ENCODE data around the gene CACNA1S. TPM values are rescaled to one million over a fixed set of nuclear protein-coding genes. Genes with fewer than 3 reads are reported as not detected.

Gene CACNA1S
- total and polyA plus RNA-seq, 8 donors: under 0.01 TPM; not detected in 7

DNA sequence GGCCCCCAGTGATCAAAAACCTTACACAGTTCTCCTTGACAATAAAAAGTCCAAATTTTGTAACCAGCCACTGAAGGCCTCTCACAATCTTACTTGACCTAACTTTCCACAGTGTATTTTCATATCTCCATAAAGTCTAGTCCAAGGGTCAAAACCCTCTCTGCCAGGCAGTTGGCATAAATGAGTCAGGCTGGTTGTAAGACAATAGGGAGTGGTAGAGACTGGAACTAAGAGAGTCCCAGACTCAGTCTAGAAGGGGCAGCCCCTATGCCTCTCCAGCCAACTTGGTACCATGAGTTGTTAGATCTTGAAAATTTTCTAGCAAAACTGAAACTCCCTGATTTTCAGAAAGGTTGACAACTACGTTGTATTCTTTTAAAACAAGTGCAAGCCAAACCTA lies 109.7 kb downstream of the CACNA1S start:
- Histone ChIP-seq H3K4me1 (peaks cover 0 to 4% (median 0%) of the 10 kb centered on the region in 3 donors), H3K27ac (no peak overlapping the region), H3K36me3 (no peaks in the 10 kb centered on the region), H3K4me3 (no peak overlapping the region), H3K27me3 (no peaks in the 10 kb centered on the region), H3K9me3 (no peaks in the 10 kb centered on the region)
- peak in 3 of 4 donors; percentile 19 to 45 (median 20) for ATAC-seq
- TF ChIP-seq CTCF (IDR thresholded peaks at IDR 0.05): no peak
- intact Hi-C loops (cut with DNase I): no loop called here
- DNase-seq: no peak
- no peak for FAIRE-seq
- 92 to 100% methylated on average over 1 of the region's 1 CpG for WGBS, 2 donors

- 39 to 64% methylated on average over 11 of the region's 11 CpGs for WGBS, 2 donors
- no peaks in the 10 kb centered on the region for H3K36me3 ChIP-seq
- no peaks in the 10 kb centered on the region for H3K27me3 ChIP-seq
- H3K4me1 ChIP-seq: peaks cover 0 to 4% (median 0%) of the 10 kb centered on the region in 3 donors
- intact Hi-C loops (cut with DNase I): no loop called here
- no peak for TF ChIP-seq CTCF (IDR thresholded peaks at IDR 0.05)
- H3K4me3 ChIP-seq: no peak overlapping the region
- FAIRE-seq: no peak
- H3K9me3 ChIP-seq: no peaks in the 10 kb centered on the region
- no peak overlapping the region for H3K27ac ChIP-seq
- DNase-seq: peak; percentile 50 to 89 (median 84)
- peak; percentile 92 to 99 (median 99) for ATAC-seq
Observed at GRCh38 chr1:201001962-201002361, 110.3 kb downstream of the CACNA1S start.

GRCh38 chr1:201000391-201000790 lies 111.8 kb downstream of the CACNA1S start:
- intact Hi-C loops (cut with DNase I): no loop called here
- WGBS, 2 donors: 96 to 97% methylated on average over 25 of the region's 25 CpGs
- peak in 1 of 6 donors; percentile 17 for DNase-seq
- no peak overlapping the region for H3K4me3 ChIP-seq
- H3K4me1 ChIP-seq: peaks cover 0 to 4% (median 0%) of the 10 kb centered on the region in 3 donors
- H3K27me3 ChIP-seq: no peaks in the 10 kb centered on the region
- H3K36me3 ChIP-seq: no peaks in the 10 kb centered on the region
- no peak for TF ChIP-seq CTCF (IDR thresholded peaks at IDR 0.05)
- no peak for ATAC-seq
- no peak for FAIRE-seq
- no peak overlapping the region for H3K27ac ChIP-seq
- no peaks in the 10 kb centered on the region for H3K9me3 ChIP-seq

- intact Hi-C loops (cut with DNase I): no loop called here
- no peak for TF ChIP-seq CTCF (IDR thresholded peaks at IDR 0.05)
- Histone ChIP-seq H3K36me3 (no peaks in the 10 kb centered on the region), H3K4me1 (peaks cover 0 to 4% (median 0%) of the 10 kb centered on the region in 3 donors), H3K9me3 (no peaks in the 10 kb centered on the region), H3K27ac (no peak overlapping the region), H3K27me3 (no peaks in the 10 kb centered on the region), H3K4me3 (no peak overlapping the region)
- no peak for FAIRE-seq
- 90 to 93% methylated on average over 14 of the region's 14 CpGs for WGBS, 2 donors
- no peak for ATAC-seq
- peak in 1 of 6 donors; percentile 7 for DNase-seq
Observed at GRCh38 chr1:200999667-201000066, 112.6 kb downstream of the CACNA1S start.

GRCh38 chr1:200998323-200998722 lies 113.9 kb downstream of the CACNA1S start:
- TF ChIP-seq CTCF (IDR thresholded peaks at IDR 0.05): no peak
- no peaks in the 10 kb centered on the region for H3K27me3 ChIP-seq
- 85 to 86% methylated on average over 16 of the region's 16 CpGs for WGBS, 2 donors
- intact Hi-C loops (cut with DNase I): no loop called here
- no peaks in the 10 kb centered on the region for H3K9me3 ChIP-seq
- H3K4me3 ChIP-seq: no peak overlapping the region
- H3K27ac ChIP-seq: no peak overlapping the region
- ATAC-seq (no peak), FAIRE-seq (no peak), DNase-seq (peak in 1 of 6 donors; percentile 7)
- no peaks in the 10 kb centered on the region for H3K36me3 ChIP-seq
- peaks cover 0 to 4% (median 0%) of the 10 kb centered on the region in 3 donors for H3K4me1 ChIP-seq

All from pancreas (tissue), 10 donors.